Measurements from ENCODE around the gene PCDHGA1. TPM values are rescaled to one million over a fixed set of nuclear protein-coding genes. Genes with fewer than 3 reads are reported as not detected.
"Not testable (repeated sequence)": the region's sequence is repeated elsewhere in the genome, so short reads cannot be mapped to it uniquely, and the experiment has no call there.

Gene PCDHGA1
- total RNA-seq, 1 donor from 2014 or later = 0.09 TPM

GRCh38 chr5:141412854-141413539, 82.7 kb downstream of the PCDHGA1 start, which contains the start of gene PCDHGA10:
TSS of gene PCDHGA10 (plus strand) at chr5:141412987. CDS start at chr5:141413176, 189 bp downstream.
- intact Hi-C loops (cut with micrococcal nuclease) = loop anchor here (2.0 kb wide), 1 partner anchor 100 kb away; no protein-coding TSS in a partner anchor
- no peak for DNase-seq (ENCODE audit: low spot score)
- Mint-ChIP-seq H3K27ac (no peak within 1 kb of the TSS), H3K36me3 (ENCODE audit: low read depth) (peaks cover 16% of the 10 kb centered on the region), H3K4me1 (ENCODE audit: low read depth) (peaks cover 18% of the 10 kb centered on the region), H3K27me3 (ENCODE audit: low read depth) (peaks cover 60% of the 10 kb centered on the region), H3K4me3 (ENCODE audit: low read depth) (peak within 1 kb of the TSS; percentile 82), H3K9me3 (peaks cover 18% of the 10 kb centered on the region)

- no peak for DNase-seq (ENCODE audit: low spot score)
- H3K9me3 Mint-ChIP-seq = peaks cover 21% of the 10 kb centered on the region
- H3K36me3 Mint-ChIP-seq (ENCODE audit: low read depth) = peaks cover 16% of the 10 kb centered on the region
- H3K4me3 Mint-ChIP-seq (ENCODE audit: low read depth) = peak overlapping the region; percentile 82
- no peak overlapping the region for H3K27ac Mint-ChIP-seq
- H3K4me1 Mint-ChIP-seq (ENCODE audit: low read depth) = peaks cover 19% of the 10 kb centered on the region
- H3K27me3 Mint-ChIP-seq (ENCODE audit: low read depth) = peaks cover 62% of the 10 kb centered on the region
- intact Hi-C loops (cut with micrococcal nuclease) = loop anchor here (2.0 kb wide), 1 partner anchor 99 kb away; no protein-coding TSS in a partner anchor
These were observed 83.3 kb downstream of the PCDHGA1 start for GRCh38 chr5:141413540-141414069.

GRCh38 chr5:141414548-141415274, 84.4 kb downstream of the PCDHGA1 start:
- Mint-ChIP-seq H3K36me3 (ENCODE audit: low read depth) (peaks cover 12% of the 10 kb centered on the region), H3K9me3 (peaks cover 21% of the 10 kb centered on the region), H3K4me3 (ENCODE audit: low read depth) (peak overlapping the region; percentile 17), H3K4me1 (ENCODE audit: low read depth) (peaks cover 19% of the 10 kb centered on the region), H3K27me3 (ENCODE audit: low read depth) (peaks cover 59% of the 10 kb centered on the region)
- H3K27ac Mint-ChIP-seq; DNase-seq (ENCODE audit: low spot score); intact Hi-C loops (cut with micrococcal nuclease): not testable (repeated sequence)

- DNase-seq (ENCODE audit: low spot score); H3K4me3 Mint-ChIP-seq (ENCODE audit: low read depth); intact Hi-C loops (cut with micrococcal nuclease); H3K27ac Mint-ChIP-seq: not testable (repeated sequence)
- Mint-ChIP-seq H3K4me1 (ENCODE audit: low read depth) (peaks cover 19% of the 10 kb centered on the region), H3K27me3 (ENCODE audit: low read depth) (peaks cover 61% of the 10 kb centered on the region), H3K36me3 (ENCODE audit: low read depth) (peaks cover 12% of the 10 kb centered on the region), H3K9me3 (peaks cover 19% of the 10 kb centered on the region)
These were observed 84.9 kb downstream of the PCDHGA1 start for GRCh38 chr5:141415275-141415618.

GRCh38 chr5:141417494-141418172, 87.3 kb downstream of the PCDHGA1 start, which contains the start of gene PCDHGB7:
TSS of gene PCDHGB7 (plus strand) at chr5:141417677. CDS start at chr5:141417860, 183 bp downstream.
- Mint-ChIP-seq H3K4me3 (ENCODE audit: low read depth) (peak within 1 kb of the TSS; percentile 57), H3K27me3 (ENCODE audit: low read depth) (peaks cover 75% of the 10 kb centered on the region), H3K4me1 (ENCODE audit: low read depth) (peaks cover 24% of the 10 kb centered on the region), H3K9me3 (peaks cover 27% of the 10 kb centered on the region)
- intact Hi-C loops (cut with micrococcal nuclease); H3K27ac Mint-ChIP-seq; H3K36me3 Mint-ChIP-seq (ENCODE audit: low read depth); DNase-seq (ENCODE audit: low spot score): not testable (repeated sequence)

- H3K4me3 Mint-ChIP-seq (ENCODE audit: low read depth) = no peak overlapping the region
- H3K9me3 Mint-ChIP-seq = peaks cover 22% of the 10 kb centered on the region
- no peak for DNase-seq (ENCODE audit: low spot score)
- H3K4me1 Mint-ChIP-seq (ENCODE audit: low read depth) = peaks cover 14% of the 10 kb centered on the region
- H3K36me3 Mint-ChIP-seq (ENCODE audit: low read depth) = peaks cover 7% of the 10 kb centered on the region
- intact Hi-C loops (cut with micrococcal nuclease) = no loop called here
- peaks cover 68% of the 10 kb centered on the region for H3K27me3 Mint-ChIP-seq (ENCODE audit: low read depth)
- no peak overlapping the region for H3K27ac Mint-ChIP-seq
These were observed 89.0 kb downstream of the PCDHGA1 start for GRCh38 chr5:141419074-141419880.

GRCh38 chr5:141420855-141421488, 90.7 kb downstream of the PCDHGA1 start, which contains the start of gene PCDHGA11:
TSS of gene PCDHGA11 (plus strand) at chr5:141421051. CDS start at chr5:141421228, 177 bp downstream.
- intact Hi-C loops (cut with micrococcal nuclease) = loop anchor here (2.0 to 5.0 kb wide), 4 partner anchors 56 to 144 kb away; partner anchors contain the start of genes PCDHGA2, PCDHGA4, PCDHGB2 and PCDHGC3
- peaks cover 63% of the 10 kb centered on the region for H3K27me3 Mint-ChIP-seq (ENCODE audit: low read depth)
- H3K9me3 Mint-ChIP-seq = peaks cover 19% of the 10 kb centered on the region
- peak within 1 kb of the TSS; percentile 81 for H3K4me3 Mint-ChIP-seq (ENCODE audit: low read depth)
- H3K36me3 Mint-ChIP-seq (ENCODE audit: low read depth) = peaks cover 7% of the 10 kb centered on the region
- no peak for DNase-seq (ENCODE audit: low spot score)
- H3K27ac Mint-ChIP-seq = no peak within 1 kb of the TSS
- peaks cover 10% of the 10 kb centered on the region for H3K4me1 Mint-ChIP-seq (ENCODE audit: low read depth)

GRCh38 chr5:141421489-141421855, 91.2 kb downstream of the PCDHGA1 start:
- Mint-ChIP-seq H3K27me3 (ENCODE audit: low read depth) (peaks cover 59% of the 10 kb centered on the region), H3K9me3 (peaks cover 19% of the 10 kb centered on the region), H3K36me3 (ENCODE audit: low read depth) (peaks cover 7% of the 10 kb centered on the region), H3K4me3 (ENCODE audit: low read depth) (peak overlapping the region; percentile 81), H3K4me1 (ENCODE audit: low read depth) (peaks cover 10% of the 10 kb centered on the region), H3K27ac (no peak overlapping the region)
- intact Hi-C loops (cut with micrococcal nuclease) = loop anchor here (2.0 to 5.0 kb wide), 4 partner anchors 56 to 143 kb away; partner anchors contain the start of genes PCDHGA2, PCDHGA4, PCDHGB2 and PCDHGC3
- no peak for DNase-seq (ENCODE audit: low spot score)

GRCh38 chr5:141422742-141423291, 92.5 kb downstream of the PCDHGA1 start:
- peaks cover 54% of the 10 kb centered on the region for H3K27me3 Mint-ChIP-seq (ENCODE audit: low read depth)
- H3K27ac Mint-ChIP-seq = no peak overlapping the region
- H3K36me3 Mint-ChIP-seq (ENCODE audit: low read depth) = peaks cover 6% of the 10 kb centered on the region
- H3K4me1 Mint-ChIP-seq (ENCODE audit: low read depth) = peaks cover 9% of the 10 kb centered on the region
- peaks cover 19% of the 10 kb centered on the region for H3K9me3 Mint-ChIP-seq
- DNase-seq (ENCODE audit: low spot score) = no peak
- H3K4me3 Mint-ChIP-seq (ENCODE audit: low read depth) = no peak overlapping the region
- intact Hi-C loops (cut with micrococcal nuclease) = loop anchor here (5.0 kb wide), 3 partner anchors 54 to 86 kb away; partner anchors contain the start of genes PCDHGA2, PCDHGA4, PCDHGB2 and PCDHGC3

GRCh38 chr5:141427783-141428426, 97.6 kb downstream of the PCDHGA1 start:
- no peak for DNase-seq (ENCODE audit: low spot score)
- peaks cover 19% of the 10 kb centered on the region for H3K9me3 Mint-ChIP-seq
- peaks cover 2% of the 10 kb centered on the region for H3K4me1 Mint-ChIP-seq (ENCODE audit: low read depth)
- intact Hi-C loops (cut with micrococcal nuclease) = no loop called here
- peaks cover 2% of the 10 kb centered on the region for H3K36me3 Mint-ChIP-seq (ENCODE audit: low read depth)
- H3K27me3 Mint-ChIP-seq (ENCODE audit: low read depth) = peaks cover 33% of the 10 kb centered on the region
- no peak overlapping the region for H3K27ac Mint-ChIP-seq
- no peak overlapping the region for H3K4me3 Mint-ChIP-seq (ENCODE audit: low read depth)

Measured in activated T-helper 2 cell treated with anti-CD3 and anti-CD28 coated beads, Interferon-gamma antibody, Interleukin-2, Interleukin-4, amounts not matched to agents 10 μg/mL and 5 μg/mL and 100 μg/mL, durations not matched to agents 14 hours and 24 hours and 36 hours (primary cell).